Endothelial cell of umbilical vein (primary cell): ENCODE results near the gene MECP2. TPM values are rescaled to one million over a fixed set of nuclear protein-coding genes. Genes with fewer than 3 reads are reported as not detected.

Source experiments
- BruUV-seq: library from RNA; stranded (reverse); fragments of 400-500 nt; replicated peaks from 2 replicates; lab custom pipeline; 2021; lab: Mats Ljungman, UMichigan
- CTCF ChIA-PET: fragments of 300-600, 350-600 bp; sonication (Branson Sonifier 250); formaldehyde crosslinking; loops from one replicate; lab custom pipeline; 2021; ENCODE audit warnings: antibody characterized with exemption, inconsistent platforms; lab: Charles Lee
- POLR2A ChIA-PET: fragments of 300-600, 350-600 bp; sonication (Branson Sonifier 250); formaldehyde crosslinking; loops from one replicate; lab custom pipeline; 2021; ENCODE audit warnings: antibody characterized with exemption, inconsistent platforms; lab: Charles Lee
- DNase-seq: peaks from one replicate; pipeline ENCODE4 v3.0.0-alpha.2; 2011; ENCODE audit warnings: low read depth, low spot score
- FAIRE-seq: peaks from 2 replicates; lab custom pipeline; 2011; peaks lifted over from hg19 to GRCh38; lab: Jason Lieb, UNC
- H2AFZ ChIP-seq: 2 replicates; pipeline ENCODE4 v1.6.0; 2012; ENCODE audit warnings: low read depth, low read length, control low read depth, inconsistent platforms
- H3K27ac ChIP-seq: 2 replicates; pipeline ENCODE4 v1.5.1; 2011; ENCODE audit warnings: low read depth, mild to moderate bottlenecking, control low read depth, low read length, moderate library complexity; ENCODE audit not compliant: insufficient read depth
- H3K27me3 ChIP-seq, 2 experiments: 2 replicates each; pipeline versions ENCODE4 v1.6.0 to v1.6.1; 2011; ENCODE audit warnings: low read length in 2 of 2, mixed read lengths in 1 of 2; ENCODE audit not compliant: control insufficient read depth in 2 of 2, insufficient read depth in 2 of 2
- H3K36me3 ChIP-seq, 2 experiments: 2 replicates in 1 of 2; 3 replicates in 1 of 2; pipeline ENCODE4 v1.5.1; 2011; ENCODE audit warnings: low read length in 2 of 2, mild to moderate bottlenecking in 1 of 2, moderate library complexity in 1 of 2; ENCODE audit not compliant: control insufficient read depth in 2 of 2, insufficient read depth in 2 of 2; ENCODE audit errors: extremely low read depth in 1 of 2
- H3K4me1 ChIP-seq: 3 replicates; pipeline ENCODE4 v1.5.1; 2011; ENCODE audit warnings: mild to moderate bottlenecking, low read length; ENCODE audit not compliant: control insufficient read depth, insufficient read depth; ENCODE audit errors: extremely low read depth
- H3K4me2 ChIP-seq: 2 replicates; pipeline ENCODE4 v1.6.1; 2011; ENCODE audit warnings: low read length, control low read depth, mixed read lengths; ENCODE audit not compliant: insufficient read depth
- H3K4me3 ChIP-seq, 3 experiments: fragments of 200-600 bp in 1 of 3; sonication (generic), shearing (Covaris generic) in 1 of 3; replicated peaks in 1 of 3; 2 replicates each; pipeline ENCODE4 v1.5.1; 2011 to 2016; ENCODE audit warnings: control low read depth in 3 of 3, low read length in 3 of 3, mild to moderate bottlenecking in 2 of 3, inconsistent platforms in 1 of 3, low read depth in 1 of 3, moderate library complexity in 1 of 3; ENCODE audit not compliant: insufficient read depth in 1 of 3
- H3K79me2 ChIP-seq: 2 replicates; pipeline ENCODE4 v1.6.0; 2012; ENCODE audit warnings: low read length, inconsistent platforms; ENCODE audit not compliant: control insufficient read depth, insufficient read depth
- H3K9ac ChIP-seq: replicated peaks from 2 replicates; pipeline ENCODE3; 2011; ENCODE audit warnings: low read length, control low read depth; ENCODE audit not compliant: insufficient read depth; ENCODE audit errors: extremely low read depth
- H3K9me1 ChIP-seq: replicated peaks from 3 replicates; pipeline ENCODE4 v1.6.0; 2011; ENCODE audit warnings: mild to moderate bottlenecking, low read length; ENCODE audit not compliant: control insufficient read depth, insufficient read depth; ENCODE audit errors: extremely low read depth
- H3K9me3 ChIP-seq: replicated peaks from 2 replicates; pipeline ENCODE4 v1.5.1; 2012; ENCODE audit warnings: low read length, inconsistent platforms; ENCODE audit not compliant: control insufficient read depth, insufficient read depth
- H4K20me1 ChIP-seq: replicated peaks from 2 replicates; pipeline ENCODE3; 2011; ENCODE audit warnings: mild to moderate bottlenecking, low read length; ENCODE audit not compliant: control insufficient read depth, insufficient read depth; ENCODE audit errors: extremely low read depth
- CTCF ChIP-seq, 2 donors: IDR thresholded peaks; 1 replicate in 1 of 2; 2 replicates in 1 of 2; pipeline ENCODE4 v1.5.1; 2011; ENCODE audit warnings: low read length in 2 of 2, mild to moderate bottlenecking in 2 of 2, moderate library complexity in 2 of 2, control low read depth in 1 of 2, inconsistent platforms in 1 of 2, low read depth in 1 of 2; ENCODE audit not compliant: insufficient read depth in 1 of 2; ENCODE audit errors: extremely low read depth in 1 of 2
- EZH2 ChIP-seq: IDR thresholded peaks from 2 replicates; pipeline ENCODE4 v1.6.1; 2012; ENCODE audit warnings: borderline replicate concordance, low read depth, mild to moderate bottlenecking, moderate library complexity, low read length, inconsistent platforms; ENCODE audit not compliant: severe bottlenecking
- FOS ChIP-seq: IDR thresholded peaks from 2 replicates; pipeline ENCODE4 v1.6.1; 2011; ENCODE audit warnings: mild to moderate bottlenecking, low read length, moderate library complexity, borderline replicate concordance; ENCODE audit not compliant: insufficient read depth
- GATA2 ChIP-seq: IDR thresholded peaks from 2 replicates; pipeline ENCODE4 v1.7.0; 2011; ENCODE audit warnings: low read depth, mild to moderate bottlenecking, moderate library complexity, mixed read lengths, low read length; ENCODE audit not compliant: insufficient read length, insufficient read depth
- JUN ChIP-seq: IDR thresholded peaks from 2 replicates; pipeline ENCODE4 v1.6.1; 2011; ENCODE audit warnings: borderline replicate concordance, low read depth; ENCODE audit not compliant: insufficient read length, insufficient read depth
- MAX ChIP-seq: IDR thresholded peaks from 2 replicates; pipeline ENCODE4 v1.6.1; 2011; ENCODE audit not compliant: insufficient read depth, insufficient read length
- MYC ChIP-seq: IDR thresholded peaks from one replicate; pipeline ENCODE4 v1.6.1; 2011; ENCODE audit warnings: mild to moderate bottlenecking, low read depth, low read length
- POLR2A ChIP-seq: IDR thresholded peaks from 2 replicates; pipeline ENCODE4 v1.6.1; 2012; ENCODE audit warnings: low read depth, mild to moderate bottlenecking, control low read depth, low read length
- POLR2AphosphoS5 ChIP-seq: IDR thresholded peaks from 2 replicates; pipeline ENCODE4 v1.6.1; 2012; ENCODE audit warnings: low read depth, mild to moderate bottlenecking, control low read depth, low read length, moderate library complexity; ENCODE audit not compliant: insufficient read depth
- dilution Hi-C: fragments of 300-500 bp; cut with MboI; formaldehyde crosslinking; loops from one replicate; pipeline ENCODE4 v1.15.0; 2019; ENCODE audit warnings: low sequenced_read_pairs; ENCODE audit not compliant: extremely low pct_ligation_motif_present
- intact Hi-C: fragments of 100-400 bp; cut with micrococcal nuclease; formaldehyde crosslinking; loops from one replicate; pipeline ENCODE4 v1.10.0; 2022
- polyA plus RNA-seq, 4 experiments: library from polyadenylated mRNA; depleted of rRNA in 3 of 4; stranded (reverse) in 3 of 4; unstranded in 1 of 4; fragments of >200 nt; gene quantifications; 2 replicates each; pipeline versions ENCODE4 v1.2.1 to v1.2.3, GENCODE V29; 2011 to 2012; ENCODE audit warnings: missing spikeins in 1 of 4
- total RNA-seq: library from RNA; stranded (reverse); gene quantifications from 2 replicates; pipeline ENCODE4 v1.2.3, GENCODE V29; 2021

MECP2 gene
- total and polyA plus RNA-seq, 2 donors (not counting 3 experiments of a cell fraction or from before 2014, with no cell fraction given), result 9.0 to 45.3 TPM

GRCh38 chrX:154063234-154063633, 34.3 kb downstream of the MECP2 start:
- Histone ChIP-seq H3K36me3 (no peaks in the 10 kb centered on the region), H3K4me3 (no peak overlapping the region), H3K27me3 (no peaks in the 10 kb centered on the region), H3K4me2 (no peak overlapping the region), H4K20me1 (no peaks in the 10 kb centered on the region), H3K79me2 (peaks cover 78% of the 10 kb centered on the region), H3K9me3 (no peaks in the 10 kb centered on the region), H3K9ac (no peak overlapping the region), H3K27ac (no peak overlapping the region), H3K9me1 (no peaks in the 10 kb centered on the region), H3K4me1 (no peaks in the 10 kb centered on the region), H2AFZ (no peak overlapping the region)
- FAIRE-seq (no peak), DNase-seq (no peak)
- TF ChIP-seq POLR2AphosphoS5 (no peak), CTCF (IDR thresholded peaks at IDR 0.05; ENCODE audit: extremely low read depth in 1 of 2, insufficient read depth in 1 of 2, low read depth in 1 of 2, low read length in 2 of 2) (no peak), MAX (no peak), GATA2 (no peak), POLR2A (no peak), JUN (no peak), FOS (no peak), EZH2 (no peak), MYC (no peak)
- POLR2A ChIA-PET, result no interaction called here
- CTCF ChIA-PET, result no interaction called here
- dilution Hi-C loops (no loop called here), intact Hi-C loops (no loop called here)
- BruUV-seq, result no TSS peak
